Activated CD8-positive, alpha-beta T cell treated with anti-CD3 and anti-CD28 coated beads for 36 hours (primary cell): ENCODE measurements around the gene NEK4. TPM values are rescaled to one million over a fixed set of nuclear protein-coding genes. Genes with fewer than 3 reads are reported as not detected.
A peak's percentile ranks its signal among the peaks of the same experiment; 100 is the strongest.

Experiments
- ATAC-seq: fragments of 200-7000 bp; cut with Tn5 transposase; one replicate; pipeline ENCODE4 v1.10.0; 2021; ENCODE audit warnings: mild to moderate bottlenecking, moderate library complexity
- CTCF ChIA-PET: fragments of 350-600 bp; sonication (Branson Sonifier 250); formaldehyde crosslinking; loops from one replicate; lab custom pipeline; 2021; ENCODE audit warnings: antibody characterized with exemption; lab: Charles Lee
- POLR2A ChIA-PET: fragments of 350-600 bp; sonication (Branson Sonifier 250); formaldehyde crosslinking; loops from one replicate; lab custom pipeline; 2021; ENCODE audit warnings: antibody characterized with exemption; lab: Charles Lee
- DNase-seq: peaks from one replicate; pipeline ENCODE4 v3.0.0-alpha.2; 2020
- H3K27ac Mint-ChIP-seq: one replicate; pipeline ENCODE4 v1.8.0; 2021; ENCODE audit warnings: mild to moderate bottlenecking, mixed read lengths
- H3K27me3 Mint-ChIP-seq: one replicate; pipeline ENCODE4 v1.8.0; 2021; ENCODE audit warnings: mixed read lengths
- H3K36me3 Mint-ChIP-seq: one replicate; pipeline ENCODE4 v1.8.0; 2021; ENCODE audit warnings: low read depth, mixed read lengths
- H3K4me1 Mint-ChIP-seq: one replicate; pipeline ENCODE4 v1.8.0; 2021; ENCODE audit warnings: low read depth, mixed read lengths
- H3K4me3 Mint-ChIP-seq: one replicate; pipeline ENCODE4 v1.8.0; 2021; ENCODE audit warnings: mild to moderate bottlenecking, moderate library complexity, mixed read lengths
- H3K9me3 Mint-ChIP-seq: one replicate; pipeline ENCODE4 v1.8.0; 2021; ENCODE audit warnings: mixed read lengths
- intact Hi-C: fragments of 100-400 bp; cut with micrococcal nuclease; formaldehyde crosslinking; loops from one replicate; pipeline ENCODE4 v1.10.0; 2022
- total RNA-seq, 2 experiments: library from RNA; stranded (reverse); gene quantifications; one replicate each; pipeline ENCODE4 v1.2.3, GENCODE V29; 2021
- TF ChIP-seq, protein P1 (sequence below): fragments of 200-600 bp; IDR thresholded peaks from one replicate; pipeline ENCODE4 v1.8.0; 2022; ENCODE audit warnings: antibody characterized with exemption, mild to moderate bottlenecking

The NEK4 gene
- total RNA-seq, 2 experiments from 2014 or later = 16.2 to 18.4 TPM

DNA sequence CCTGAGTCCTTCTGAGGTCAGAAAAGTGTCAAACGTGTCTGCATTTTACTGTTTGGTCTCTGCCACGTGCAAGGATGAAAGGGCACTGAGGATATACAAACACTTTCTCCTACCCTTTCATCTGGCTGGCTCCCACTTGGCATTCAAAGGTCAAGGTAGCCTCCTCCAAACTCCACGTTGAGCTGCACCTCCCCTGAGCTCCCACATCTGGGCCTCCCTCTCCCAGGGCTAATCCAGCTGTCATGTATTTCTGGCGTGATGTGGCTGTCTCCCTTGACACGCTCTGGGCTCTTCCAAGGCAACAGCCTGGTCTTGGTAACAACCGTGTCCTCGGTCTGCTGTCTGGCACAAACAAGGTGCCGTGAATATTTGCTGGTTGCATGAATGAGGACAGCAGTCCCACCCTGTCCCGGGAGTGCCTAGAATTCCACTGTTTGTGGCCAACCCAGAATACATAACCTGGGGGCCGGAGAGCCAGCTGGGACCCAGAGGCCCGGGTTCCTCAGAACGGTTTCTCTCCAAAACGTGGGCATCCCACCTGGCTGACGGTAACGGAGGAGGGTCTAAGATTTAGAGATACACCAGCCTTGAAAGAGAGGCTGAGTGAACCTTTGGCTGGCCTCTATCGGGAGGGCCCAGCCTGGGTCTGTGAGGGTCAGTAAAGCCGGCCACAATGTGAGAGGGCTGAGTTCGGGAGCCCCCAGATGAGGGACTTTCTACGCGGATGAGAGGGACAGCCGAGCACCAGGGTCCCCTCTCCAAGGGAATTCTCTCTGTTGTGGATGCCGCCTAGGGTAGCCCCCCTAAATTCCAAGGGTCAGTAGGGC lies 65.9 kb downstream of the NEK4 start:
- DNase-seq (peak; percentile 51), ATAC-seq (peak; percentile 4)
- Mint-ChIP-seq H3K9me3 (no peaks in the 10 kb centered on the region), H3K36me3 (peaks cover 24% of the 10 kb centered on the region), H3K4me3 (peak overlapping the region; percentile 97), H3K27me3 (no peaks in the 10 kb centered on the region), H3K27ac (peak overlapping the region; percentile 91), H3K4me1 (peaks cover 32% of the 10 kb centered on the region)
- ChIA-PET CTCF (interaction anchor here (0.6 to 1.5 kb wide), 4 partner anchors 9 to 37 kb away, joined by 3 to 5 read pairs (median 3); no protein-coding TSS in a partner anchor), POLR2A (interaction anchor here (0.7 to 6.0 kb wide), 7 partner anchors 8 to 467 kb away, joined by 3 to 101 read pairs (median 4); partner anchors contain the start of genes GNL3 and PBRM1)
- intact Hi-C loops = loop anchor here (2.0 kb wide), 1 partner anchor 14 kb away; no protein-coding TSS in a partner anchor
- TF ChIP-seq, protein P1, sequence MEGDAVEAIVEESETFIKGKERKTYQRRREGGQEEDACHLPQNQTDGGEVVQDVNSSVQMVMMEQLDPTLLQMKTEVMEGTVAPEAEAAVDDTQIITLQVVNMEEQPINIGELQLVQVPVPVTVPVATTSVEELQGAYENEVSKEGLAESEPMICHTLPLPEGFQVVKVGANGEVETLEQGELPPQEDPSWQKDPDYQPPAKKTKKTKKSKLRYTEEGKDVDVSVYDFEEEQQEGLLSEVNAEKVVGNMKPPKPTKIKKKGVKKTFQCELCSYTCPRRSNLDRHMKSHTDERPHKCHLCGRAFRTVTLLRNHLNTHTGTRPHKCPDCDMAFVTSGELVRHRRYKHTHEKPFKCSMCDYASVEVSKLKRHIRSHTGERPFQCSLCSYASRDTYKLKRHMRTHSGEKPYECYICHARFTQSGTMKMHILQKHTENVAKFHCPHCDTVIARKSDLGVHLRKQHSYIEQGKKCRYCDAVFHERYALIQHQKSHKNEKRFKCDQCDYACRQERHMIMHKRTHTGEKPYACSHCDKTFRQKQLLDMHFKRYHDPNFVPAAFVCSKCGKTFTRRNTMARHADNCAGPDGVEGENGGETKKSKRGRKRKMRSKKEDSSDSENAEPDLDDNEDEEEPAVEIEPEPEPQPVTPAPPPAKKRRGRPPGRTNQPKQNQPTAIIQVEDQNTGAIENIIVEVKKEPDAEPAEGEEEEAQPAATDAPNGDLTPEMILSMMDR = no peak

DNA sequence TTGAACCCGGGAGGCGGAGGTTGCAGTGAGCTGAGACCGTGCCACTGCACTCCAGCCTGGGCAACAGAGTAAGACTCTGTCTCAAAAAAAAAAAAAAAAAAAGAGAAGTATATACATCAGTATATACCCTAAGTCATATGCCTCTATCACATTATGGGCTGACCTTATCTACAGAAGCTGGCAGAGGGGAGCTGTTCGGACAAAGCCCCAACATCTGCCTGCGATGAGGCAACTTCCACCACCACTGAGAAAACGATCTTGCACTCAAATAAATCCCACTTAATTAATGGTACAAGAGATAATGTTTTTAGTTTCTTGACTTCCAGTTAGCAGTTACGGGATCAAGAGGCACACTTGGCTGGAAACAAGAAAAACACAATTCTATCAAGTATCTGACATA lies 67.4 kb downstream of the NEK4 start:
- ChIA-PET POLR2A (interaction anchor here (0.8 to 6.0 kb wide), 2 partner anchors 14 to 290 kb away, joined by 3 to 101 read pairs; partner anchors contain the start of genes GNL3 and PBRM1), CTCF (no interaction called here)
- peak overlapping the region; percentile 39 for H3K4me3 Mint-ChIP-seq
- H3K27me3 Mint-ChIP-seq = no peaks in the 10 kb centered on the region
- DNase-seq = no peak
- ATAC-seq = no peak
- H3K9me3 Mint-ChIP-seq = no peaks in the 10 kb centered on the region
- no peak overlapping the region for H3K27ac Mint-ChIP-seq
- H3K36me3 Mint-ChIP-seq = peaks cover 14% of the 10 kb centered on the region
- intact Hi-C loops = no loop called here
- H3K4me1 Mint-ChIP-seq = peaks cover 28% of the 10 kb centered on the region
- TF ChIP-seq, protein P1 = no peak

DNA sequence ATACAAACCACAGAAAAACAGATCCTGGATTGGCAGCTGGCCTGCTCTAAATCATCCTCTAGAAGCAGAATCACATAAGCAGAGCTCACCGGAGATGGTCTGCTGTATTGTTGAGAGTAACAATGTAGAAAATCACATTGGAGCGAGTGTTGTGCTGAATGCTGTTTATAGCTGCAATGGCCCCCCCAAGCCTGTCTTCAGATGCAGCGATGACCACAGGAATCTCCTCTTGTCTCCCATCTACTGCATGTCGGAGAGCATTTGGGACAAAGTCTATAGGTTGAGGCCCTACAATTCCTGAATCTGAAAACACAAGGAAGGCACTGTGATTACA lies 73.1 kb downstream of the NEK4 start:
- DNase-seq = no peak
- TF ChIP-seq, protein P1 = no peak
- H3K4me1 Mint-ChIP-seq = peaks cover 37% of the 10 kb centered on the region
- intact Hi-C loops = no loop called here
- H3K4me3 Mint-ChIP-seq = no peak overlapping the region
- peaks cover 43% of the 10 kb centered on the region for H3K36me3 Mint-ChIP-seq
- POLR2A ChIA-PET = interaction anchor here (0.9 to 3.6 kb wide), 2 partner anchors 9 to 11 kb away, joined by 3 to 15 read pairs; partner anchors contain the start of gene GNL3
- H3K9me3 Mint-ChIP-seq = no peaks in the 10 kb centered on the region
- H3K27me3 Mint-ChIP-seq = no peaks in the 10 kb centered on the region
- no peak for ATAC-seq
- CTCF ChIA-PET = interaction anchor here (1.1 kb wide), 1 partner anchor 124 kb away, joined by 3 read pairs; no protein-coding TSS in a partner anchor
- H3K27ac Mint-ChIP-seq = peak overlapping the region; percentile 81

DNA sequence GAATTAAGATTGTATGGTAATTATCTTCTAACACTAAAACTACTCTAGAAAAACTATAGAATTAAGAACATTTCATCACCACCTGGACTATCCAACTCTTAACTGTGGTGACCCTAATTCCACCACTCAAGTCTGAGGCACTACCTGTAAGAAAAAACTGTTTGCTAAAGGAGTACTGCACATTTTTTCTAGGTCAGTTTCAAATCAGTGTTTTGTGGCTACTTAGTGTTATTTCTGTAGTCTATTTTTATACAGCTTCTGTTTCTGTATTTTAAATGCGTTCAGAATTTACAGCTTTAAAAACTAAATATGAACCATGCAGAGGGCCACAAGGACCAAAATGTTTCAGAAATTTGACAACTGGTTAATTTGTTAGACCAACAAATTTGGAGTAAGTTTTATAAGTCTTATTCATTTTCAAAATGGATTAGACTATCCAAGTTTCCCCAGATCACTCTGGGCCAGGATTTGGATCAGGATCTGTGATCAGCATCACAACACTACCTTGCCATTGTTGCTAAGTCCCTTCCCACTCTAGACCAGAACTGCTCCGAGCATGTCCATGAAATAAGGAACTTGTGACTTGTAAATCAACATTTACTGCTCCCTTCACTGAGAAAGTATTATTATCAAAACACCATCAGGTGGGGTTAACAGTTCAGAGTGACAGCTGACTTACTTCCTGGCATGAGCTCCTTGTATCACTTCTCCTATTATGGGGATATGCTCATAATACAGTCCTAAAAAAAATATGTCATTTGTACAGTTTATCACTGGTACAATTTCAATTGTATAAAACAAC lies 73.7 kb downstream of the NEK4 start:
- H3K27ac Mint-ChIP-seq = peak overlapping the region; percentile 81
- H3K36me3 Mint-ChIP-seq = peaks cover 45% of the 10 kb centered on the region
- ATAC-seq = no peak
- H3K4me1 Mint-ChIP-seq = peaks cover 37% of the 10 kb centered on the region
- DNase-seq = no peak
- intact Hi-C loops = no loop called here
- TF ChIP-seq, protein P1 = no peak
- POLR2A ChIA-PET = interaction anchor here (0.6 to 3.6 kb wide), 4 partner anchors 8 to 25 kb away, joined by 3 to 15 read pairs (median 3); partner anchors contain the start of genes GLT8D1, GNL3 and SPCS1
- no peaks in the 10 kb centered on the region for H3K9me3 Mint-ChIP-seq
- H3K27me3 Mint-ChIP-seq = no peaks in the 10 kb centered on the region
- no peak overlapping the region for H3K4me3 Mint-ChIP-seq
- CTCF ChIA-PET = interaction anchor here (0.9 to 1.7 kb wide), 3 partner anchors 10 to 124 kb away, joined by 3 to 4 read pairs (median 3); no protein-coding TSS in a partner anchor
